A549 (cell line): ENCODE measurements around the gene STAT5B. TPM values are rescaled to one million over a fixed set of nuclear protein-coding genes. Genes with fewer than 3 reads are reported as not detected.

ENCODE experiments used
- ATAC-seq, 2 experiments: fragments of 200-7000 bp in 1 of 2; fragments of >200 bp in 1 of 2; cut with Nextera tagmentation in 1 of 2; cut with Tn5 transposase in 1 of 2; 3 replicates each; pipeline versions ENCODE4 v1.8.0 to v1.9.1; 2018 to 2020; ENCODE audit warnings: mild to moderate bottlenecking in 1 of 2, moderate library complexity in 1 of 2
- CTCF ChIA-PET: fragments of 300-600 bp; sonication (Branson Sonifier 250); formaldehyde crosslinking; extraction: SDS; loops from one replicate; lab custom pipeline; 2021; ENCODE audit warnings: antibody characterized with exemption, inconsistent platforms; lab: Yijun Ruan, JAX
- POLR2A ChIA-PET: fragments of 350-600 bp; formaldehyde crosslinking; extraction: SDS; loops from one replicate; lab custom pipeline; 2021; ENCODE audit warnings: antibody characterized with exemption, inconsistent platforms; lab: Yijun Ruan, JAX
- DNase-seq, 2 experiments: peaks; one replicate each; pipeline versions ENCODE4 v3.0.0 to v3.0.0-alpha.2; 2011 to 2016; ENCODE audit warnings: low read depth in 1 of 2, low spot score in 1 of 2
- FAIRE-seq: peaks from 2 replicates; lab custom pipeline; 2011; peaks lifted over from hg19 to GRCh38; lab: Jason Lieb, UNC
- H3K27ac ChIP-seq, 2 experiments: fragments of >200 bp; sonication (Bioruptor Twin); formaldehyde crosslinking; 3 replicates each; pipeline ENCODE4 v1.5.1; 2016 to 2017
- H3K4me1 ChIP-seq: fragments of >200 bp; sonication (Bioruptor Twin); formaldehyde crosslinking; 3 replicates; pipeline ENCODE4 v1.6.1; 2016
- H3K4me2 ChIP-seq: fragments of >200 bp; sonication (Bioruptor Twin); formaldehyde crosslinking; 3 replicates; pipeline ENCODE4 v1.6.1; 2016
- H3K4me3 ChIP-seq: fragments of >200 bp; sonication (Bioruptor Twin); formaldehyde crosslinking; 3 replicates; pipeline ENCODE4 v1.5.1; 2016
- H3K9me3 ChIP-seq: fragments of >200 bp; sonication (Bioruptor Twin); formaldehyde crosslinking; 3 replicates; pipeline ENCODE4 v1.6.1; 2016
- ATOH8 ChIP-seq: fragments of 250-450 bp; sonication (Bioruptor Pico); IDR thresholded peaks from 2 replicates; pipeline ENCODE4 v1.5.0; 2020; ENCODE audit warnings: low read depth, mild to moderate bottlenecking, moderate library complexity
- CBX2 ChIP-seq: fragments of 200-600 bp; sonication (generic); IDR thresholded peaks from 2 replicates; pipeline ENCODE4 v1.6.1; 2016; ENCODE audit warnings: low read depth, mild to moderate bottlenecking, borderline replicate concordance
- CHD2 ChIP-seq: fragments of 150-350 bp; IDR thresholded peaks from 2 replicates; pipeline ENCODE4 v1.6.1; 2014; ENCODE audit warnings: low read length; ENCODE audit not compliant: partially characterized antibody
- CHD4 ChIP-seq: fragments of 200-600 bp; sonication (generic); IDR thresholded peaks from 2 replicates; pipeline ENCODE4 v1.6.1; 2016; ENCODE audit warnings: antibody characterized with exemption, mild to moderate bottlenecking, borderline replicate concordance
- E2F6 ChIP-seq: IDR thresholded peaks from 2 replicates; pipeline ENCODE4 v1.6.1; 2012; ENCODE audit warnings: low read depth, borderline replicate concordance
- EHMT2 ChIP-seq: fragments of 200-600 bp; sonication (generic); IDR thresholded peaks from 2 replicates; pipeline ENCODE4 v1.6.1; 2016; ENCODE audit warnings: antibody characterized with exemption, low read depth, mild to moderate bottlenecking, moderate library complexity
- ESRRA ChIP-seq: fragments of 150-350 bp; IDR thresholded peaks from 2 replicates; pipeline ENCODE4 v1.6.1; 2014; ENCODE audit warnings: mild to moderate bottlenecking, low read length, borderline replicate concordance
- FOSB ChIP-seq: fragments of 250-450 bp; sonication (Bioruptor Pico); IDR thresholded peaks from 2 replicates; pipeline ENCODE4 v1.5.0; 2020; ENCODE audit warnings: mild to moderate bottlenecking, moderate library complexity
- GATA3 ChIP-seq: IDR thresholded peaks from 2 replicates; pipeline ENCODE4 v1.6.1; 2012; ENCODE audit warnings: borderline replicate concordance
- HEYL ChIP-seq: fragments of 250-450 bp; sonication (Bioruptor Pico); IDR thresholded peaks from 2 replicates; pipeline ENCODE4 v1.8.0; 2021; ENCODE audit warnings: mild to moderate bottlenecking, moderate library complexity
- HOXA7 ChIP-seq: fragments of 250-450 bp; sonication (Bioruptor Pico); IDR thresholded peaks from 2 replicates; pipeline ENCODE4 v1.5.0; 2020; ENCODE audit warnings: mild to moderate bottlenecking, moderate library complexity
- JUN ChIP-seq, 2 experiments: fragments of >200 bp; sonication (Bioruptor Twin); formaldehyde crosslinking; IDR thresholded peaks; 2 replicates in 1 of 2; 3 replicates in 1 of 2; pipeline ENCODE4 v1.6.1; 2016 to 2017
- JUNB ChIP-seq: fragments of >200 bp; sonication (Bioruptor Twin); formaldehyde crosslinking; IDR thresholded peaks from 2 replicates; pipeline ENCODE4 v1.6.1; 2016
- MAFK ChIP-seq: fragments of 450-650 bp; IDR thresholded peaks from 2 replicates; pipeline ENCODE4 v1.6.1; 2014; ENCODE audit not compliant: partially characterized antibody
- MAX ChIP-seq: IDR thresholded peaks from 2 replicates; pipeline ENCODE4 v1.6.1; 2012
- NFE2L2 ChIP-seq: fragments of 150-350 bp; conservative IDR thresholded peaks from 2 replicates; pipeline ENCODE4 v1.6.1; 2014; ENCODE audit warnings: low read length
- NR3C1 ChIP-seq: fragments of >200 bp; sonication (Bioruptor Twin); formaldehyde crosslinking; IDR thresholded peaks from 3 replicates; pipeline ENCODE4 v1.6.1; 2017
- PBX3 ChIP-seq: IDR thresholded peaks from 2 replicates; pipeline ENCODE4 v1.6.1; 2012
- PHF8 ChIP-seq: fragments of 200-600 bp; sonication (generic); IDR thresholded peaks from 2 replicates; pipeline ENCODE4 v1.6.1; 2016; ENCODE audit warnings: low read depth, mild to moderate bottlenecking, antibody characterized with exemption, moderate library complexity, borderline replicate concordance
- POLR2AphosphoS2 ChIP-seq: conservative IDR thresholded peaks from 2 replicates; pipeline ENCODE4 v1.6.1; 2012; ENCODE audit warnings: low read length, improper control_type of control experiment, inconsistent platforms
- RARB ChIP-seq: fragments of 250-450 bp; sonication (Bioruptor Pico); IDR thresholded peaks from 2 replicates; pipeline ENCODE4 v1.8.0; 2021; ENCODE audit warnings: mild to moderate bottlenecking, moderate library complexity
- RCOR1 ChIP-seq: fragments of 150-350 bp; IDR thresholded peaks from 2 replicates; pipeline ENCODE4 v1.6.1; 2014; ENCODE audit warnings: antibody characterized with exemption, low read length, low read depth
- RFX5 ChIP-seq: fragments of 450-650 bp; IDR thresholded peaks from 2 replicates; pipeline ENCODE4 v1.7.1; 2014; ENCODE audit warnings: antibody characterized with exemption, mild to moderate bottlenecking, moderate library complexity
- SMC3 ChIP-seq: fragments of >200 bp; sonication (Bioruptor Twin); formaldehyde crosslinking; IDR thresholded peaks from 3 replicates; pipeline ENCODE4 v1.6.1; 2018; ENCODE audit warnings: inconsistent platforms
- TP53 ChIP-seq: fragments of 250-450 bp; sonication (Bioruptor Pico); IDR thresholded peaks from 2 replicates; pipeline ENCODE4 v1.5.0; 2021; ENCODE audit warnings: mild to moderate bottlenecking, moderate library complexity
- USF2 ChIP-seq: fragments of 450-650 bp; IDR thresholded peaks from 2 replicates; pipeline ENCODE4 v1.6.1; 2014; ENCODE audit warnings: antibody characterized with exemption
- ZC3H11A ChIP-seq: fragments of 450-650 bp; IDR thresholded peaks from 2 replicates; pipeline ENCODE4 v1.6.1; 2014; ENCODE audit warnings: antibody characterized with exemption, mild to moderate bottlenecking
- ZFP36 ChIP-seq: fragments of 450-650 bp; IDR thresholded peaks from 2 replicates; pipeline ENCODE4 v1.6.1; 2014; ENCODE audit warnings: borderline replicate concordance; ENCODE audit not compliant: partially characterized antibody
- WGBS: methylation state at CpG from one replicate; pipeline ENCODE4 v1.1.6; 2017; ENCODE audit errors: missing lambda C conversion rate; 5-methylcytosine and 5-hydroxymethylcytosine counted together
- polyA plus RNA-seq, 4 experiments: library from polyadenylated mRNA; depleted of rRNA in 3 of 4; stranded (reverse); fragments of >200 nt; fragmentation: RNase III in 1 of 4; extraction: RNeasy Plus Mini Kit Qiagen cat#74134 plus additional on column Dnase treatment in 1 of 4; gene quantifications; 2 replicates in 3 of 4; 3 replicates in 1 of 4; pipeline ENCODE4 v1.2.3, GENCODE V29; 2011 to 2017

The STAT5B gene
- polyA plus RNA-seq, 2 of the 4 experiments (the other 2 are of a cell fraction), result 31.2 to 37.6 TPM

GRCh38 chr17:42199416-42200011 lies 76.7 kb downstream of the STAT5B start:
- POLR2A ChIA-PET, result no interaction called here
- no peak overlapping the region for H3K4me3 ChIP-seq
- WGBS, result 79% methylated on average over 12 of the region's 12 CpGs
- ATAC-seq (no peak), FAIRE-seq (no peak), DNase-seq (no peak)
- H3K4me2 ChIP-seq, result no peak overlapping the region
- H3K27ac ChIP-seq, result no peak overlapping the region
- H3K4me1 ChIP-seq, result peaks cover 14% of the 10 kb centered on the region
- H3K9me3 ChIP-seq, result no peaks in the 10 kb centered on the region
- CTCF ChIA-PET, result interaction anchor here (0.7 to 6.7 kb wide), 8 partner anchors 12 to 318 kb away, joined by 3 to 76 read pairs (median 3); partner anchors contain the start of genes HCRT and KCNH4
- TF ChIP-seq RFX5, result no peak
- TF ChIP-seq ZFP36, result no peak
- no peak for TF ChIP-seq POLR2AphosphoS2
- TF ChIP-seq ESRRA, result no peak
- TF ChIP-seq RARB (CRISPR knock-in tag), result no peak
- TF ChIP-seq JUNB, result no peak
- no peak for TF ChIP-seq MAX
- no peak for TF ChIP-seq MAFK
- TF ChIP-seq ATOH8 (CRISPR knock-in tag), result no peak
- no peak for TF ChIP-seq NFE2L2
- TF ChIP-seq E2F6, result no peak
- no peak for TF ChIP-seq CHD2
- TF ChIP-seq FOSB (CRISPR knock-in tag), result no peak

GRCh38 chr17:42198897-42199296 lies 77.3 kb downstream of the STAT5B start:
- no peak overlapping the region for H3K4me2 ChIP-seq
- FAIRE-seq, result no peak
- ChIA-PET POLR2A (no interaction called here), CTCF (interaction anchor here (0.6 to 6.7 kb wide), 9 partner anchors 11 to 319 kb away, joined by 3 to 76 read pairs (median 3); partner anchors contain the start of genes HCRT and KCNH4)
- no peak for DNase-seq
- H3K4me1 ChIP-seq, result peaks cover 14% of the 10 kb centered on the region
- no peak overlapping the region for H3K4me3 ChIP-seq
- no peak for TF ChIP-seq EHMT2
- no peak for TF ChIP-seq JUNB
- TF ChIP-seq TP53 (CRISPR knock-in tag), result no peak
- TF ChIP-seq RCOR1, result no peak
- TF ChIP-seq PBX3, result no peak
- no peak for TF ChIP-seq USF2
- TF ChIP-seq, all 56 proteins: peak for 0
- no peak for ATAC-seq
- Histone ChIP-seq H3K27ac (no peak overlapping the region), H3K9me3 (no peaks in the 10 kb centered on the region)
- WGBS, result 89% methylated on average over 4 of the region's 4 CpGs

- CTCF ChIA-PET, result interaction anchor here (1.0 to 6.7 kb wide), 2 partner anchors 15 to 79 kb away, joined by 5 to 76 read pairs; partner anchors contain the start of genes HCRT and KCNH4
- Histone ChIP-seq H3K4me3 (no peak overlapping the region), H3K9me3 (no peaks in the 10 kb centered on the region), H3K4me2 (no peak overlapping the region), H3K27ac (no peak overlapping the region), H3K4me1 (peaks cover 22% of the 10 kb centered on the region)
- no peak for DNase-seq
- no peak for FAIRE-seq
- 94% methylated on average over 8 of the region's 8 CpGs for WGBS
- POLR2A ChIA-PET, result no interaction called here
- no peak for ATAC-seq
- TF ChIP-seq HEYL (no peak), GATA3 (no peak), PHF8 (no peak), CHD4 (no peak), JUN (IDR thresholded peaks at IDR 0.05) (no peak), SMC3 (no peak), FOSB (CRISPR knock-in tag) (no peak), NR3C1 (no peak), CBX2 (no peak), ZFP36 (no peak), PBX3 (no peak), ZC3H11A (no peak), ATOH8 (CRISPR knock-in tag) (no peak), HOXA7 (CRISPR knock-in tag) (no peak)
Observed at GRCh38 chr17:42197564-42198156, 78.5 kb downstream of the STAT5B start.
